HG03095 (cell line): Measurements from ENCODE around the gene ASXL2.
"Not testable (repeated sequence)": the region's sequence is repeated elsewhere in the genome, so short reads cannot be mapped to it uniquely, and the experiment has no call there.

Experiments used
- ATAC-seq: cut with Tn5 transposase; IDR thresholded peaks from one replicate; pipeline ENCODE4 v1.9.1; 2021; ENCODE audit warnings: moderate library complexity; ENCODE audit not compliant: unreplicated experiment

Gene ASXL2

DNA sequence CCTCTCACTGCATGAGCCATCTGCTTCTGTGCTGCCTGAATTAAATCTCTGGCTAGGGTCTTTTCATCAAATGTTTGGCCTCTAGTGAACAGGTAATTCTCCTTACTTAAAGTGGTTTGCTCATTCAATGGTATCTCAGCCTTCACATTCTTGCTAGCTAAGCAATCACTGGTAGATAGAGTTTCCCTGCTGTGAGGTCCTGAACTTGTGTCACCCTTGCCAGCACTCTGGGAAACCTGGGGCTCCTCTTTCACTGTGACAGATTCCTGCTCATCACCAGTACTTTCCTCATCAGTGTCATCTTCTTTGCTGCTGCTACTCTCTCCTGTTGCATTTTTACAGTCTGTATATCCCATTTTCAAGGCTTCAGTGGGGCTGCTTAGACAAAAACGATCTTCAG, 135.8 kb downstream of the ASXL2 start:
- ATAC-seq = no peak

DNA sequence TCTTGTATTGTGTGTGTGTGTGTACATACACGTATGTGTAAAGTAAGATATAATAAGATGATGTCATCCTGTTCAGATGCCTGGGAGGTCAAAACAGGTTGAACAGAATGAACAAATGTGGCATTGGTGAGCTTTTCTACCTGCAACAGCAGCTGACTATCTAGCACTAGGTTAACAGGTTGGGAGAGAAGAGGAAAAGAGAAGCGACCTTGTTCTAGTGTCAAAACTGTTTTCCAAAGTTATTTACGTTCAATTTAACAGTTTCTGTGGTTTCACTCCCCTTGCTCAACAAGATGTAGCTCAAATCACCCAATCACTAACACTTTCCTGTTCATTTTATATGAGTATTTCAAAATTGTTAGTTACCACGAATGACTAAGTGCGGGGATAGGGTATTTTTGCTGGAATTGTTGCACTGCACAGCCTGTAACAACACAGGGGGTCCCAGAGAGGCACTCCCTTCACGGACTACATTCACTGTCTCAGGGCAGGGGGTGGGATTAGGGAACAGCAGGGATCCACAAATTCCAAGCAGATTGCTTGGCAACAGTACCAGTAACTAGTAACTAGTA, 137.4 kb downstream of the ASXL2 start:
- no peak for ATAC-seq

DNA sequence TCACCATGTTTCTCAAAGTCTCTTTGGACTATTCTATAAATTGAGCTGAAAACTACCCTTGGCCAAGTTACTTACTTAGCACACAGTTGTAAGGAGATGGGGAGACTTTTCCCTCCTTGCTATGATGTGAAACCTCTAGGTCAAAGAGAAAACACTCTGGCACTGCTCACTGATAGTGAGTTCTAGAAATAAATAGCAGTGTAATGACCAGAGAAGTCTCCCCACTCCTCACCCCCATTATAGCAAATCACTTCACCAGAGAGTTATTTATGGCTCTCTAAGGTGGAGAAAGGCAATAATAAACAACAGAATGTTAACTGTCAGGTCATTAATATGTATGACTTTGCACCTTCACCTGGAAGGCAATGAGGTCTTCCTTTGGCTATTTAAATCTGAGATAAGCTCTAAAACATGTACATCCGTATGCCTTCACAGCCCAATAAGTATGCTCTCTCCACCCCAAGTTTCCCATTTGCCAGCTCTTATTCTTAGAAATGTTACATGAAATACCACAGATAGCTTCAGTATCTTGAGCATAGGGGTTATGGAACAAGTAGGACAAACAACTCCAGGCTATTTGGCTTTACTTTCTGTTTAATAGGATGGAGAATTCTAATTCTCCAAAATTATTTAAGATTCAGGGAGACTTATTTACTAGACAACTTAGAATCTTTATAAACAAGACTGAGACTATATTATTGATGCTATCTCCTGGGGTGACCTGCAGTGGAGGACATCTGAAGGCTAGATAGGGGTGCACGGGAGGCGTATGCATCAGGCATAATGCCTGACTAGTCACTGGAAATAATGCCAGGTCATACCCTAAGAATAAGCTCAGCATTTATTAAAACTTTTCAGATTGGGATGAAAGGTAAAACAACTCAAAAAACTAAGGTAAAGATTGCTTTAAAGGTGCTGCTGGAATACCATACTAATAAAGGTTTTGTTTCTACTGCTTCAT, 139.6 kb downstream of the ASXL2 start:
- no peak for ATAC-seq

DNA sequence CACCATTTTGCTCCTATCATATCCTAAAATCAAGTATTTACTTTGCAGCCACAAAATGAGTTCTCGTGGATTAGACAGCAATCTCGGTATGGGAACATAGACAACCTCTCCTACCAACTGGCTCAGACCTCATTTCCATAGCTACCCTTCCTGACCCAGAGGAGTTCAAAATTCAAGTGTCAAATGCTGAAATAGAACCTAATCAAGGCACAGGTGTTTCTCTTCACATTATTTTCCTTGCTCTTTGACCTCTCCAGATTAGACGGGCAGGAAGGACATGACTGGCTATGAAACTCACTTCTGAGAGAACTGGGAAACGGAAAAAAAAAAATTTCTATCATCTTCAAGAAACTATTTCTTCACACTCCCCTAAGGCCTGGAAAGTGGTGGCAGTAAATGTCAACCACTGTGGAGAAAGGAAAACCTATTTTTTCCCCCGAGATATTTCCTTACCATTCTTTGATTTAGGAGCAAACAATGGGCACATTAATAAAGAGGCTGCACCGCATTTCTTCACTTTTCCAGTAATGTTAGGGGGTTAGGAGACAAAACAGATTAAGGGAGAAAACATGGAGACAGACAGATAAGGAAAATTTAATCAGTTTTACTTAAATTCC, 141.3 kb downstream of the ASXL2 start:
- no peak for ATAC-seq

DNA sequence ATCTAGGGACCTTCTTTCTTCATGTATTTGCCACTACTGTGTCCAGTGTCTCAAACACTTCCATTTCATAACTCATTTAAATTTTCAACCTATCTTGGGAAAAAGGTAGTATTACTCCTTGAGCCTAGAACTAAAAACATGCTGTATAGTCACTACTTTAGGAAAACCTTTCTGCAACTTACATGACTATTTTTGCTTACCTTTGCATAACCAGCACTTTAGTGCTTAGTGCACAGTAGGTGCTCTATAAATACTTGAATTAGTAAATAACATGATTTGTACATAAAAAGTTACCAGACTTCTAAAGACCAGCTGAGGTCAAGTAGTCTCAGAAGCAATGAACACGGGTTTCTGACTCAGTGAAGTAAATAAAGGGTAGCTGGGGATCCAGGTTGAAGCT, 142.5 kb downstream of the ASXL2 start:
- no peak for ATAC-seq

DNA sequence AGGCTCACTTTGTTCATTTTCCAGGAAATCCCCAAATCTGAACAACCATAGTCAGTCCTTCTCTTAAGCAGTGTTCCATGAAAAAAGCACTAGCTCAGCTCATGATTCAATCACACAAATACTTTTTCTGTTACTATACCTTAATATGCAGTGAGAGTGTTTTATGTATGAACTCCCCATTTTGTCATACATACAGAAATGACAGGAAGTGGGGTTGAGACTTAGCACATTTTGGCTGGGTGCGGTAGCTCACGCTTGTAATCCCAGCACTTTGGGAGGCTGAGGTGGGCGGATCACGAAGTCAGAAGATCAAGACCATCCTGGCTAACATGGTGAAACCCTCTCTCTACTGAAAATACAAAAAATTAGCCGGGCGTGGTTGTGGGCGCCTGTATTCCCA, 149.7 kb downstream of the ASXL2 start:
- no peak for ATAC-seq

DNA sequence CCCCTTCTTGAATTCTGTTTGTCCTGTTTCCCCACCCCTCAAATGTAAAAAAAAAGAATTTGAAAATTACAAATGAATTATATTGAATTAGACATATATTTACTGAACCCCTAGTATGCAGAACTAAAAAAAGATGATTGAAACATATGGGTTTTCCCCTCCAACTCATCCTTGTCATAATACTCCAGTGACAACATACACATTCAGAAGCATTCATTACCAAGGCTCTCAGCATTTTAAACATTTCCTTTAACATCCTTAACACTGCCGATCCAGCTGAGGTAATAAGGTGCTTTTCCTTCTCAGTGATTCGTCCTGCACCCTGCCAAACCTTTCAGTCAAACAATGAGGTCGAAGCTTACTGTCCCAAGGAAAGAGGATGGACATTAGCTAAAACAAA, 151.8 kb downstream of the ASXL2 start:
- no peak for ATAC-seq

DNA sequence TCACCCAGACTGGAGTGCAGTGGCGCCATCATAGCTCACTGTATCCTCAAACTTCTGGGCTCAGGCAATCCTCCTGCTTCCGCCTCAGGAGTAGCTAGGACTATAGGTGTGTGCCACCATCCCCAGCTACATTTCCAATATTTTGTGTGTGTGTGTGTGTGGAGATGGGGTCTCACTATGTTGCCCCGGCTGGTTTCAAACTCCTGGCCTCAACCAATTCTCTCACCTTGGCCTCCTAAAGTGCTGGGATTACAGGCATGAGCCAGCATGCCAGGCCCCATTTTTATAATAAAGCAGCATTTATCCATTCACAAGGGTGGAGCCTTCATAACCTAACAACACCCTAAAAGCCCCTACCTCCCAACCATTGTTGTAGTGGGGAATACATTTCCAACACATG, 152.4 kb downstream of the ASXL2 start:
- no peak for ATAC-seq

DNA sequence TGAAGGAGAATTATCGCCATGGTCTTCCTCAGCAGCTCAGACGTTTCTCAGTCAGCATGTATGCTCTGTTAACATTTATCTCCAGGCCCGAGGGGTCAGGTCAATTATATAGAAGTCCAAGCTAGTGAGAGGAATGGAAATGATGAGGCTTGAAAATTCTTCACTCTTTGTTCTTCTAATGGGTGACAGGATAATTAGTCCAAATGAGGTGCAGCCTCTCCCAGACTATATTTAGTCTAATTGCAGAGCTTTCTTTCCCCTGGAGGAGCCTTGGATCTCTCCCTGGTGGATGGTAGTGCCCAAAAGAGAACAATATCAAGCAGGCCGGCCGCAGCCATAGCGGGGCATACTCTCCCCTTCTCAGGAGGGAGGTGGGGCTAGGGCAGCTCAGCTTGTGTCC, 153.5 kb downstream of the ASXL2 start:
- ATAC-seq = no peak

DNA sequence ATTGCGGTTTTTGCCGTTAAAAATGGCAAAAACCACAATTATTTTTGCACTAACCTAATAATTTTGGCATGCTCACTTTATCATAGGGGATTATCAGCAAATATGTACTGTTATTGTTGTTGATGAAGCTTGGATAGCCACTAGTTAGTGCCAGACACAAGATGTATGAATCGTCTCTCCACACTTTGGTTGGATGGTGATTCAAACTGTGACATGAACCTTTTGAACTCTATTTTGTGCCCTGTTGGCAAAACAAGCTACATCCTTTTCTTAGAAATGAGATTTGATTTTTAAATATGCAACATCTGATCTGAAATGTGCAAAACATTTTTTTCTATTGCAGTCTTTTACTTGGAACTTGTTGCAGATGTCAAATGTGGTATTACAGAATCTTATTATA, 156.1 kb downstream of the ASXL2 start:
- ATAC-seq = no peak

DNA sequence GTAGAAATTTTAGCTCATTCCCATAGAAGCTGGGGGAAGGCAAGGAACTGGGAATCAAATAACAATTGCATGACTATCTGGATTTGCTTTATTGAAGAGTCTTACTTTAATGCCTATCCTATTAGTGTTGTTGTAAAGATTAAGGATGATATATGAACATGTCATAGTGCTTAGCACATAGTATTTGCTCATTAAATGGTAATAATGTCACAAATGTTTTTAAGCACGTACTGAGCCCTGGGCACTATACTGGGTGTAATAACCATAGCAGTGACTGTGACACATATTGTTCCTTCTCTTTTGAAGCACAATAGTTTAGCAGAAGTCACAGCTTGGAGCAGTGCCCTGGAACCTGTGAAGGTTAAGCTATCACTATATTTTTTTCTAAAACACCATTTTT, 157.7 kb downstream of the ASXL2 start:
- ATAC-seq = no peak

DNA sequence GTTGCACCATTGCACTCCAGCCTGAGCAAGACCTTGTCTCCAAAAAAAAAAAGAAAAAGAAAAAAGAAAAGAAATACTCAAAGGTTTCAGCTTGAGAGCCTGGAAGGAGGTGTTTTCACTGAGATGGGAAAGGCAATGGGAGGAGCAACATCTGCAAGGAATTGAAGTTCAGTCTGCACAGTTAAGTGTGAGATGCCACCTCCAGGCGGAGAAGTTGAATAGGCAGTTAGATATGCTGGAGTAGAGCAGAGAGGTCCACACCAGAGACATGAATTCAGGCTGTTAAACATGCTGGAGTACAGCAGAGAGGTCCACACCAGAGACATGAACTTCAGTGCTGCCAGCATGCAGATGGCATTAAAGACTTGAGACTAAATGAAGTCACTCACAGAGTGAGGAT, 163.5 kb downstream of the ASXL2 start:
- ATAC-seq = no peak

DNA sequence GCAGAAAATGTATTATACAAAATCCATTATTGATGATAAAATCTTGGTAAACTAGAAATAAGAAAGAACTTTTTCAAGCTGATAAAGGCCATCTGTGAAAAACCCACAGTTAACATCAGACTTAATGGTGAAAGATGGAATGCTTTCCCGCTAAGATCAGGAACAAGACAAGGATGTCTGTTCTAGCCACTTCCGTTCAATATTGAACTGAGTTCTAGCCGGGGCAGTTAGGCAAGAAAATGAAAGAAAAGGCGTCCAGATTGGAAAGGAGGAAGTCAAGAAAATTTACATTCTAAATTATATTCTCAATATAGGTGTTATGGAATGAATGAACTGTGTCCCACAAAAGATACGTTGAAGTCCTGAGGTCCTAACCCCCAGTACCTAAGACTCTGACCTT, 165.8 kb downstream of the ASXL2 start:
- no peak for ATAC-seq

DNA sequence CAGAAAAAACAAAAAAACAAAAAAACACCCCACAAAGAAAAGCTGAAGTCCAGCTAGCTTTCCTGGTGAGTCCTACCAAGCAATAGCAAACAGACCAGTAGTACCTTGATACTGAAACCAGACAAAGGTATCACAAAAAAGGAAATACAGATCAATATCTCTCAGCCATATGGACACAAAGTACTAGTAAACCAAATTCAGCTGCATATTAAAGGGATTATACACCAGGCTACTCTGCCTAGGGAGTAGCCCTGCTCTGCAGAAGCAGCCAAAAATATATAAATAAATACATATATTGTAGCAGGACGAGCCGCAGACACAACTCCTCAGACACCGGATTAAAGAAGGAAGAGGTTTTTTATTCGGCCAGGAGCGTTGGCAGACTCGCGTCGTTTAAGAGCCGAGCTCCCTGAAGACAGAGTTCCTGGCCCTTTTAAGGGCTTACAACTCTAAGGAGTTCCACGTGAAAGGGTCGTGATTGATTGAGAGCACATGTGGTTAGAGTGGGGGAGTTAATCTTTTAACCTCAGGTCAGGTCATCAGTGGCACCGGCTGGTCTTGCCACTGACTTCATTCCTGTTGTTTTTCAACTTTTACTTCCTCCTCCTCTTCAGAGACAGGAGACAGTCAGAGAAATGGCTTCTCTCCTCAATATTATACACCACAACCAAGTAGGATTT, 166.5 kb downstream of the ASXL2 start:
- ATAC-seq = no peak

DNA sequence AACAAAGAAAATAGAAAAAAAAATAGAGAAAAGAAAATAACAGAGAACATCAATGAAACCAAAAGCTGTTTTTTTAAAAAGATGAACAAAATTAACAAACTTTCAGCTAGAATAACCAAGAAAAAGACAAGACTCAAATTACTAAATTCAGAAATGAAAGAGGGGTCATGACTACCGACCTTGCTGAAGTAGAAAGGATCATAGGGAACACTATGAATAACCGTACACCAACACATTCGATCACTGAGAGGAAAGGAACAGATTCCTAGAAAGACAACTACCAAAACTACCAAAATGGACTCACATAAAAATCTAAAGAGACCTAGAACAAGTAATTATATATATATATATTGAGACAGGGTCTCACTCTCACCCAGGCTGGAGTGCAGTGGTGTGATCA, 167.5 kb downstream of the ASXL2 start:
- no peak for ATAC-seq

DNA sequence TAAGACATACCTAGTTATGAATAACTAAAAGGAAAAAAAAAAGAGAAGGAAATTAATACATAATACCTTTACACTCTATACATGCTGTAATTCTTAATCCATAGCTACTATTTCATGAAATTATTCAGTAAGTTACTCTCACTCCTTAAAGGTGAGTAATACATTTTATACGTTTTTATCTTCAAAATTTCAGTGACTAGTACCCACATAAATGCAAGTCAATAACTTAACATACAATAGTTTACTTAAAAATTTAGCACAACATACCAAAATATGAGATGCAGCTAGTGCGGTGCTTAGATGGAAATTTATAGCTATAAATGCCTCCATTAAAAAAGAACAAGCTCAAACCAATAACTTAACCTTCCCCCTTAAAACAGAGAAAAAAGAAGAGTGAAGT, 168.9 kb downstream of the ASXL2 start:
- ATAC-seq = no peak

DNA sequence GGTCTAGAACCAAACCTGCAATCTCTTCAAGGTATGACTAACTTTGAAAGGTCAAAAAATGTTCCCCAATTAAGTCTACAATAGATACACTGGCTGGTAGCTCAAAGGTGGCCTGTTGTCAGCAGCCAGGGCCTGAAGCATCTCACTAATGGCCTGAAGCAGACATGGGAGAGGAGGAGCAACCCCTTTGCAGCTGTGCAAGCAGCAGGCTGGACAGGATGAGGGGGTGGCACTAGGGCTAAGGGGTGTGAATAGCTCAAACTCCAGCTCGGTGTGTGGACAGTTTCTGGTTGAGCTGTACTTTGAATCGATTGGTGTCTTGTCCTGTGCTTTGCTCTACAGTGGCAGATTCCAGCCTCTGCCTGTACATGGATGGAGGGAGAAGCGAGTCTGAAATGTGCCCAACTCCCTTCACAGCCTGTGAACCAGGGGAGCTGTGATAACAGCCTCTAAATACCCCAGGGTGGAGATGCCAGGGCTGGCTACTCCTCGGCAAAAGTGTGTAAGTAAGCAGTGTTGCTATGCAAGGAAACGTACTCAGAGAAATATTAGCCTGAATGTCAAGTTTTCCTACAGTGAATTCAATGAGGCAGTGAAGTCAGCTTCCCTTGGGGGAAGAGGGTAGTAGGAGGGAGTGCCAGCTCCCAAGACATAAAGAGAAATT, 170.2 kb downstream of the ASXL2 start:
- ATAC-seq = no peak

DNA sequence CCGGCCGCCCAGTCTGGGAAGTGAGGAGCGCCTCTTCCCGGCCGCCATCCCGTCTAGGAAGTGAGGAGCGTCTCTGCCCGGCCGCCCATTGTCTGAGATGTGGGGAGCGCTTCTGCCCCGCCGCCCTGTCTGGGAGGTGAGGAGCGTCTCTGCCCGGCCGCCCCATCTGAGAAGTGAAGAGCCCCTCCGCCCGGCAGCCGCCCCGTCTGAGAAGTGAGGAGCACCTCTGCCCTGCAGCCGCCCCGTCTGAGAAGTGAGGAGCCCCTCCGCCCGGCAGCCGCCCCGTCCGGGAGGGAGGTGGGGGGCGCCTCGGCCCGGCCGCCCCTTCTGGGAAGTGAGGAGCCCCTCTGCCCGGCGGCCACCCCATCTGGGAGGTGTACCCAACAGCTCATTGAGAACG, 172.7 kb downstream of the ASXL2 start:
- not testable (repeated sequence) for ATAC-seq

DNA sequence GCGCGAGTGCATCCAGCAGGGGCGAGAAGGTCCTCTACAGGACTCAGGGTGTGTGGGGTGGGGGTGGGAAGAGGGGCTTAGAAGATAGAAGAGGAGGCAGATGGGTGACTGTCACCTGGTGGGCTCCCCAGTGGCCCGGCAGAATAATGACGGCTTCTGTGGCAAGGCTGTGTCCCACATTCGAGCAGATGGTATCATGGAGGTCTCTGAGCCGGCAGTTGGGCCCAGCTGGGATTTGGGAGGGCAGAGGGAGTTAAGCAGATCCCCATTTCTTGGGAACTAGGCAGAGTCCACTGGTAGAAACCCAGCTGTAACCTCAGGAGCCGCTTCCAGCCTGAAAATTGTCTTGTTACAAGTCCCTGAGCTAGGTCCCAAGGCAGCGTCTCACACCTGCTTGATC, 176.5 kb downstream of the ASXL2 start:
- ATAC-seq = no peak

DNA sequence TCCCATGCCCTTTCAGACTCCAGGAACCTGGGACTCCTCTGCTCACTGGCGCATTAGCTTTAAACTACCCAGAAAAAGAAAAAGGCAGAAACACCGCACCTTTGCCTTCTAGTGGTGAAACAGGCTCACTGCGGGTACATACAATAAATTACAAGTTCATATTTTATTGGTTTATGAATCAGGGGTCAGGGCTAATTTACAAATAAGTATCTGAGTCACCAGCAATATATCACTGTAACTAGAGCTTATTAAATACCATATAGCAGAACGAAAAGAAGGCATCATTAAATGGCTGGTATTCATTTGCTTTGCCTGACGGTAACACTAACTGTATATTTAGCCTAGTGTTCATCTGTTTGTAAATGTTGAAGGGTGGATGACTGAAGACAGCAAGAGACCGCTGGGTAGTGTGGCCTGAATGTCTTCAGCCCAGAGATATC, 178.0 kb downstream of the ASXL2 start:
- no peak for ATAC-seq

DNA sequence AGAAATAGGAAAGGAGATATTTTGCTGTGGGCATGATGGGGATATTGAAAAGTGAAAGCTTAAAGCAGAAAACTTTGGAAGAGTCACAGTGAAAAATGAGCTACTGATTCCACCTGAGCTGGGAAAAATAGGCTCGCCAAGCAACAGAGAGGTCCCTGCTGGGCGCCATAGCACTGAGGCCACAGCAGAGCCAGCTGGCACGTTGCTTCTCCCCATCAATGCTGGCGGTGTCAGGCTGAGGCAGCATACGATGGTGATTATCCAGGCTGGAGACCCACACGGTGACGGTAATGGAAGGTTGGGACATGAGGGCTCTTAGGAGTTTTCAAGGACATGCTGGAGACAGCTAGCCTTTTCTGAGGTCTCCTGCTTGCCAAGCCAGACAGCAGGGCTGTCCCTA, 179.1 kb downstream of the ASXL2 start:
- no peak for ATAC-seq
